GM19452 (cell line): ENCODE data around the gene CHM.
"Not testable (repeated sequence)": the region's sequence is repeated elsewhere in the genome, so short reads cannot be mapped to it uniquely, and the experiment has no call there.

Source experiments
- ATAC-seq: cut with Tn5 transposase; IDR thresholded peaks from one replicate; pipeline ENCODE4 v1.9.1; 2021; ENCODE audit not compliant: unreplicated experiment

Gene CHM

DNA sequence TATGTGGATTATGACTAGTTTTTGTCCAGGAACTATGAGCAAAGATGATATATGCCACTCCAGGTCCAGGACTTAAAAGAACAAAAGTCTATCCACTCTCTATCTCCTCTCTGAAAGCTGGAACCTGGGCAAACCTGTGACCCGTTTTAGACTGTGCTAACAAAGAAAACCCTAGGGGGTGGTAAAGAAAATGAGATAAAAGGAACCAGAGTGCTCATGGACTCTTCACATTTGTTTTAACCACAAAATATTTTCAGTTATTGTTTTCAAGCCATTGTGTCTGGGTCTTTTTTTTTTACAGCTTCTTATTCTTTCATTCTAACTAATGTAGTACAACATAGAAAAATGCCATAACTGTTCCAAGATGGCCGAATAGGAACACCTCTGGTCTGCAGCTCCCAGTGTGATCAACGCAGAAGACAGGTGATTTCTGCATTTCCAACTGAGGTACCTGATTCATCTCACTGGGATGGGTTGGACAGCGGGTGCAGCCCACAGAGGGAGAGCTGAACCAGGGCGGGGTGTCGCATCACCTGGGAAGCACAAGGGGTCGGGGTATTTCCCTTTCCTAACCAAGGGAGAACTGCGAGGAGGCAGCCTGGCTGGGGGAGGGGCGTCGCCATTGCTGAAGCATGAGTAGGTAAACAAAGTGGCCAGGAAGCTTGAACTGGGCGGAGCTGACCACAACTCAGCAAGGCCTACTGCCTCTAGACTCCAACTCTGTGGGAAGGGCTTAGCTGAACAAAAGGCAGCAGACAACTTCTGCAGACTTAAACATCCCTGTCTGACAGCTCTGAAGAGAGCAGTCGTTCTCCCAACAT is 45.1 kb downstream of the CHM start:
- ATAC-seq, result no peak

DNA sequence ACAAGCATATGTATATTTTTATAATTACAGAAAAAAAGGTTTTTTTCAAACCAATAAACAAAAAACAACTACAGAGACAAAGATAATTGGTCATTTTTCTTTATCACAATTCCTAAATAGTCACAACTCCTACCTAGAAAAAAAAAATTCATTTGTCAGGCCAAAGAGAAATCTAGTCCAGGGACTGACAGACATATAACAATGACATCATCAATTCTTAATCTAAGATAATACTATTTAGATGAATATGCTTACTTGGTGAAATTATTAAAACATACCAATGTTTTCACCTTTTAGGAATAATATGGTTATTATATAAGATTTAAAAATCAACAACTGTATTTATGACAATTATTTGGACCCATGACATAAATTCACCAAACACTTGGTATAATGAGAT is 48.4 kb downstream of the CHM start:
- ATAC-seq, result no peak

GRCh38 chrX:85996555-85996954 is 50.8 kb downstream of the CHM start:
- no peak for ATAC-seq

GRCh38 chrX:85995641-85996040 is 51.7 kb downstream of the CHM start:
- ATAC-seq, result no peak

GRCh38 chrX:85994797-85995196 is 52.6 kb downstream of the CHM start:
- no peak for ATAC-seq

DNA sequence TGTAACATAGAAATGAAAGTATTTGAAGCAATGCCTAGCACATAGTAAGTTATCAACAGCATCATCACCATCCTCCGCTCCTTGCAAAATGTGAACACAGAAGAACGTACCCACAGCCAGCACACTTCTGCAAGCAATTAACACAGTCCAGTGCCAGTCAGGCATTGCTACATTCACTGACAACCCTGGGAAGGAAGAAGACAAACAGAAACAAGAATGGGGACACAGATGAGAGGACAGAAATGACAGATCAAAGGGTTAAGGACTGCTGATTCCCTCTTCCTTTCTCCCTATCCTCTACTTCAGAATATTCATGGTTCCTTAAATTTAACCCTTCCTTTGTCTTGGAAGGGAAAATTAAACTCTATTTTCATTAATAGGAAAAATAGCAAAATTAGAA is 53.1 kb downstream of the CHM start:
- ATAC-seq, result no peak

DNA sequence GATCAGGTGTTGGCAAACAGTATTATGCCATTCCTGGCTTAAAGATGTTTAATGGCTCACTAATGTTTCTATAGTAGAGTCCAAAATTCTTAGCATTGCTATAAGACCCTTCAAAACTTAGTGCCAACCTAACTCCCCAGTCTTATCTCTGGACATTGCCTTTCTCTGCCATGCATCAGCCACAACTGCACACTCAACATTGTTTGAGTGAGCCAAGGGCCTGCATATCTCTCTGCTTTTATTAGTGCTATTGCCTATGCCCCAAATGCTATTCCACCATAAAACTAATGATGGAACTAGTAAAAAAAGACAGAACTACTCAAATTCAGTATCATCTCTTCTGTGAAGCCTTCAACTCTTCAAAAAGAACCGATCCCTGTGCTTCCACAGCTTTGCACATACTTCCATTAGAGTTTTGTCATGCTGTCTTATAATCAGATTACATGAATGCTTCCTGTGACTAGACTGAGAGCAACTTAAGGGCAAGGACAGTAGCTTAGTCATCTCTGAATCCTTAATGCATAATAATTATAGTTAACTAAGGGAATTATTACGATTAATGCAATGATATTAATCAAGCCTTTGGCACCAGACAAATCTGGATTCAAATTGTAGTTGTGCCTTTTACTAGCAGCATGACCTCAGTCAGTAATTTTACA is 53.7 kb downstream of the CHM start:
- no peak for ATAC-seq

DNA sequence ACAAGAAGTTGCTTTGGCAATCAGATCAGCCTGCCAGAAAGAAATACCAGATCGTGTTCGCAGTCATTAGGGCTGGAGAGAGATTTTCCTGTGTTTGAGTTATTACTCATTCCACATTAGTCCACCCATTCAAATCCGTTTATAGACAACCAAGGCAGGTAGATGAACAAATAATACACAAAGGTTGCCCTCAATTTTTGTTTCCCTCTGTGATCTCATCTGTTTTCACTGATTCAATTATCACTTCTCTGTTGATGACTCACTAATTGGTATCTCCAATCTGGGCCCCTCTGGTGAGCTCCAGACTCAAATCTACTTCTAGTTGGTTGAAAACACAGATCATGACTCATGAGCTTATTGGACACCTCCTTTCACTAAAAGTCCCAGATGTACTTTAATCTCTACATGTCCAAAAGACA is 54.5 kb downstream of the CHM start:
- ATAC-seq, result no peak

DNA sequence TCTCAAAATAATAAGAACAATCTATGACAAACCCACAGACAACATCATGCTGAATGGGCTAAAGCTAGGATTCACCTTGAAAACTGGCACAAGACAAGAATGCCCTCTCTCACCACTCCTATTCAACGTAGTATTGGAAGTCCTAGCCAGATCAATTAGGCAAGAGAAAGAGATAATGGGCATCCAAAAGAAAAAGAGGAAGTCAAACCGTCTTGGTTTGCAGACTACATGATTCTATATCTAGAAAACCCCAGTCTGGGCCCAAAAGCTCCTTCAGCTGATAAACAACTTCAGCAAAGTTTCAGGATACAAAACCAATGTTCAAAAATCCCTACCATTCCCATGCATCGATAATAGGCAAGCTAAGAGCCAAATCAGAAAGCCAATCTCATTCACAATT is 59.0 kb downstream of the CHM start:
- no peak for ATAC-seq

DNA sequence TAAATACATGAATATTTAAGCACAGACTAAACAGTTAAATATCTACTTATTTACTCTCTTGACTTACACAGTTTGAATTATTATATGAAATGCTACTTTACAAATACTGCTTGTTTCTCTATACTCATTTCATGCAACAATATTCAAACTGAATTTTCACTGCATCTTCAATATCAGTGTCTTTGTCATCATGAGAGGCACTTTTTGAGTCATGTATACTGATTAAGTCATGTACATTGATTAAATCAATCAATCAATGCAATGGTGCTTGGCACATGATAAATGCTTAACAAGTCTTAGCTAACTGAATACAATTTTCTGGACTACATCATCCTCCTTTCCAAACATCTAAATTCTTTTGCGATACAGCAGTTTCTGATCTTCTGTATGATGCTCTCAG is 67.1 kb downstream of the CHM start:
- ATAC-seq, result no peak

- ATAC-seq, result peak; percentile 87
Observed at GRCh38 chrX:85977218-85977617, 70.1 kb downstream of the CHM start.

DNA sequence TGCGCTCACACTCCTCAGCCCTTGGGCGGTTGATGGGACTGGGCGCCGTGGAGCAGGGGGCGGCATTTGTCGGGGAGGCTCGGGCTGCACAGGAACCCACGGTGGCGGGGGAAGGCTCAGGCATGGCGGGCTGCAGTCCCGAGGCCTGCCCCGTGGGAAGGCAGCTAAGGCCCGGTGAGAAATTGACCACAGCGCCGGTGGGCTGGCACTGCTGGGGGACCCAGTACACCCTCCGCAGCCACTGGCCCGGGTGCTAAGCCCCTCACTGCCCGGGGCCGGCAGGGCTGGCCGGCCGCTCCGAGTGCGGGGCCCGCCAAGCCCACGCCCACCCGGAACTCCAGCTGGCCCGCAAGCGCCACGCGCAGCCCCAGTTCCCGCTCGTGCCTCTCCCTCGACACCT is 75.0 kb downstream of the CHM start:
- not testable (repeated sequence) for ATAC-seq

- no peak for ATAC-seq
Observed at GRCh38 chrX:85964744-85965143, 82.6 kb downstream of the CHM start.

GRCh38 chrX:85963736-85964135 is 83.6 kb downstream of the CHM start:
- ATAC-seq, result no peak

GRCh38 chrX:85955510-85955909 is 91.8 kb downstream of the CHM start:
- no peak for ATAC-seq

GRCh38 chrX:85944751-85945150 is 102.6 kb downstream of the CHM start:
- not testable (repeated sequence) for ATAC-seq

GRCh38 chrX:85941275-85941674 is 106.1 kb downstream of the CHM start:
- no peak for ATAC-seq

DNA sequence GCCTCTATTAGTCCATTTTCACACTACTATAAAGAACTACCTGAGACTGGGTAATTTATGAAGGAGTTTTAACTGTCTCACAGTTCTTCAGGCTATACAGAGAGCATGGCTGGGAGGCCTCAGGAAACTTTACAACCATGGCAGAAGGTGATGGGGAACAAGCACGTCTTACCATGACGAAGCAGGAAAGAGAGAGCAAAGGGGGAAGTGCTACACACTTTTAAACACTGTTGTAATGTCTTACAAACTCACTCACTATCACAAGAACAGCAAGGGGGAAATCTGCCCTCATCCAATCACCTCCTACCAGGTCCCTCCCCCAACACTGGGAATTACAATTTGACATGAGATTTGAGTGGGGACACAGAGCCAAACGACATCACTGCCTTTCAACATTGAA is 107.4 kb downstream of the CHM start:
- not testable (repeated sequence) for ATAC-seq

DNA sequence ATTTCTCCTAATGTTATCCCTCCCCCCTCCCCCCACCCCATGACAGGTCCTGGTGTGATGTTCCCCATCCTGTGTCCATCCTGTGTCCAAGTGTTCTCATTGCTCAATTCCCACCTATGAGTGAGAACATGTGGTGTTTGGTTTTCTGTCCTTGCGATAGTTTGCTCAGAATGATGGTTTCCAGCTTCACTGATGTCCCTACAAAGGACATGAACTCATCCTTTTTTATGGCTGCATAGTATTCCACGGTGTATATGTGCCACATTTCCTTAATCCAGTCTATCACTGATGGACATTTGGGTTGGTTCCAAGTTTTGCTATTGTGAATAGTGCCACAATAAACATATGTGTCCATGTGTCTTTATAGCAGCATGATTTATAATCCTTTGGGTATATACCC is 113.0 kb downstream of the CHM start:
- not testable (repeated sequence) for ATAC-seq

- ATAC-seq, result no peak
Observed at GRCh38 chrX:85930099-85930498, 117.3 kb downstream of the CHM start.

- no peak for ATAC-seq
Observed at GRCh38 chrX:85928606-85929005, 118.8 kb downstream of the CHM start.

DNA sequence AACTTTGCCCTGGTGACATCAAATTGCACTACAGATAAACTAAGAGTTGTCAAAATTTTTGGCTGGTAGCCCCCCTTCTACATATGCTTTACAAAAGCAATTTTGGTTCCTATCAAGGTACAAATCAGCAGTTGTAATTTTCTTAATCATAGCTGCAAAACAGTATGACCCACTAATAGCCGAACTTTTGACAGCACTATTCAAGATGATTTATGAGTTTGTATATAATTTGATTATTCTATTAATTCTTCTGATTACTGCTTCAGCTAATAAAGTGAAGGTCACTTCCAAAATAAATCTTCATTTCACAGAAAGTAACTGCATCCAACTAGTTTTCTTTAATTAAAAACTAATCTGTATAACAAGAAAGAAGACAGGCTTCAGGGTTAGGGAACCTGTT is 119.6 kb downstream of the CHM start:
- ATAC-seq, result no peak

GRCh38 chrX:85922821-85923220 is 124.5 kb downstream of the CHM start:
- no peak for ATAC-seq
